Measurements from ENCODE around the gene COMP. TPM values are rescaled to one million over a fixed set of nuclear protein-coding genes. Genes with fewer than 3 reads are reported as not detected.

The COMP gene
- total RNA-seq, 1 experiment from 2014 or later: not detected

GRCh38 chr19:18783958-18784785 is 6.9 kb downstream of the COMP start:
- no peak for DNase-seq (ENCODE audit: low read depth)

- no peak for DNase-seq (ENCODE audit: low read depth)
Observed at GRCh38 chr19:18782559-18783225, 8.4 kb downstream of the COMP start.

GRCh38 chr19:18781885-18782527 is 9.1 kb downstream of the COMP start:
- no peak for DNase-seq (ENCODE audit: low read depth)

GRCh38 chr19:18781047-18781600 is 10.0 kb downstream of the COMP start:
- no peak for DNase-seq (ENCODE audit: low read depth)

GRCh38 chr19:18780631-18781030 is 10.5 kb downstream of the COMP start:
- DNase-seq (ENCODE audit: low read depth): no peak

- no peak for DNase-seq (ENCODE audit: low read depth)
Observed at GRCh38 chr19:18780081-18780480, 11.0 kb downstream of the COMP start.

GRCh38 chr19:18778826-18779495 is 12.1 kb downstream of the COMP start:
- DNase-seq (ENCODE audit: low read depth): no peak

- no peak for DNase-seq (ENCODE audit: low read depth)
Observed at GRCh38 chr19:18778076-18778389, 13.1 kb downstream of the COMP start.

GRCh38 chr19:18777301-18778075 is 13.6 kb downstream of the COMP start:
- DNase-seq (ENCODE audit: low read depth): no peak

GRCh38 chr19:18776736-18777135 is 14.4 kb downstream of the COMP start:
- DNase-seq (ENCODE audit: low read depth): peak; percentile 19

- DNase-seq (ENCODE audit: low read depth): peak; percentile 50
Observed at GRCh38 chr19:18776288-18776594, 14.9 kb downstream of the COMP start.

- peak; percentile 64 for DNase-seq (ENCODE audit: low read depth)
Observed at GRCh38 chr19:18775586-18776287, 15.4 kb downstream of the COMP start.

GRCh38 chr19:18774782-18775444 is 16.2 kb downstream of the COMP start:
- DNase-seq (ENCODE audit: low read depth): no peak

- DNase-seq (ENCODE audit: low read depth): no peak
Observed at GRCh38 chr19:18774107-18774506, 17.0 kb downstream of the COMP start.

- no peak for DNase-seq (ENCODE audit: low read depth)
Observed at GRCh38 chr19:18773682-18774081, 17.4 kb downstream of the COMP start.

- no peak for DNase-seq (ENCODE audit: low read depth)
Observed at GRCh38 chr19:18772620-18773587, 18.2 kb downstream of the COMP start.

- DNase-seq (ENCODE audit: low read depth): no peak
Observed at GRCh38 chr19:18771328-18772242, 19.5 kb downstream of the COMP start.
